ENCODE data around the gene AKNA. TPM values are rescaled to one million over a fixed set of nuclear protein-coding genes. Genes with fewer than 3 reads are reported as not detected.
"Not testable (repeated sequence)": the region's sequence is repeated elsewhere in the genome, so short reads cannot be mapped to it uniquely, and the experiment has no call there.

AKNA gene
- total RNA-seq, 1 experiment from 2014 or later: 29.3 TPM

GRCh38 chr9:114321759-114322158, 66.0 kb downstream of the AKNA start:
- Mint-ChIP-seq H3K27ac (no peak overlapping the region), H3K9me3 (no peaks in the 10 kb centered on the region), H3K4me1 (0 out of 2 replicates have a peak, but pooled peaks cover under 1% of the 10 kb centered on the region), H3K4me3 (no peak overlapping the region), H3K36me3 (no peaks in the 10 kb centered on the region), H3K27me3 (ENCODE audit: low read depth) (peaks cover 5% of the 10 kb centered on the region)
- TF ChIP-seq ZBTB43 (CRISPR knock-in tag; IDR thresholded peaks at IDR 0.05) (no peak), ZNF512 (CRISPR knock-in tag; IDR thresholded peaks at IDR 0.05; ENCODE audit: borderline replicate concordance) (no peak), ZNF232 (CRISPR knock-in tag; IDR thresholded peaks at IDR 0.05) (no peak), HMGXB4 (CRISPR knock-in tag; IDR thresholded peaks at IDR 0.05) (no peak), CREM (CRISPR knock-in tag; IDR thresholded peaks at IDR 0.05) (no peak), NFE2L1 (CRISPR knock-in tag; IDR thresholded peaks at IDR 0.05) (no peak), ZNF263 (CRISPR knock-in tag; IDR thresholded peaks at IDR 0.05; ENCODE audit: low read depth) (no peak), ARID4B (CRISPR knock-in tag; IDR thresholded peaks at IDR 0.05; ENCODE audit: borderline replicate concordance) (no peak), ZNF671 (CRISPR knock-in tag; IDR thresholded peaks at IDR 0.05) (no peak), ESRRA (CRISPR knock-in tag; IDR thresholded peaks at IDR 0.05; ENCODE audit: borderline replicate concordance) (no peak), CBFB (CRISPR knock-in tag; IDR thresholded peaks at IDR 0.05; ENCODE audit: low read depth) (no peak), KAT7 (CRISPR knock-in tag; IDR thresholded peaks at IDR 0.05; ENCODE audit: borderline replicate concordance) (no peak)
- ATAC-seq: no peak
- ChIA-PET CTCF (interaction anchor here (1.1 to 1.4 kb wide), 2 partner anchors 213 to 239 kb away, joined by 3 to 5 read pairs; no protein-coding TSS in a partner anchor), POLR2A (no interaction called here)
- DNase-seq (ENCODE audit: low spot score): no peak

GRCh38 chr9:114320710-114321109, 67.1 kb downstream of the AKNA start:
- H3K27ac Mint-ChIP-seq; H3K9me3 Mint-ChIP-seq; H3K4me1 Mint-ChIP-seq; H3K27me3 Mint-ChIP-seq (ENCODE audit: low read depth); ATAC-seq; H3K4me3 Mint-ChIP-seq; DNase-seq (ENCODE audit: low spot score); H3K36me3 Mint-ChIP-seq: not testable (repeated sequence)
- CTCF ChIA-PET: interaction anchor here (1.0 to 1.4 kb wide), 2 partner anchors 30 to 212 kb away, joined by 3 to 5 read pairs; no protein-coding TSS in a partner anchor
- POLR2A ChIA-PET: interaction anchor here (0.6 kb wide), 1 partner anchor 27 kb away, joined by 4 read pairs; no protein-coding TSS in a partner anchor

- POLR2A ChIA-PET: interaction anchor here (1.1 kb wide), 1 partner anchor 78 kb away, joined by 4 read pairs; no protein-coding TSS in a partner anchor
- CTCF ChIA-PET: interaction anchor here (1.1 kb wide), 1 partner anchor 236 kb away, joined by 3 read pairs; no protein-coding TSS in a partner anchor
- no peak overlapping the region for H3K27ac Mint-ChIP-seq
- H3K27me3 Mint-ChIP-seq (ENCODE audit: low read depth): peaks cover 5% of the 10 kb centered on the region
- no peak overlapping the region for H3K4me3 Mint-ChIP-seq
- H3K4me1 Mint-ChIP-seq: 0 out of 2 replicates have a peak, but pooled peaks cover 3% of the 10 kb centered on the region
- no peak for DNase-seq (ENCODE audit: low spot score)
- peaks cover 5% of the 10 kb centered on the region; the same call in 1 of the 2 replicates for H3K9me3 Mint-ChIP-seq
- ATAC-seq: no peak
- no peaks in the 10 kb centered on the region for H3K36me3 Mint-ChIP-seq
- no peak for TF ChIP-seq SP1 (CRISPR knock-in tag; conservative IDR thresholded peaks at IDR 0.05)
- no peak for TF ChIP-seq ZNF121 (CRISPR knock-in tag; IDR thresholded peaks at IDR 0.05)
- no peak for TF ChIP-seq ZNF671 (CRISPR knock-in tag; IDR thresholded peaks at IDR 0.05)
- TF ChIP-seq ZSCAN18 (CRISPR knock-in tag; IDR thresholded peaks at IDR 0.05): no peak
- TF ChIP-seq TCF7 (CRISPR knock-in tag; IDR thresholded peaks at IDR 0.05; ENCODE audit: low read depth): no peak
- TF ChIP-seq FOXK1 (CRISPR knock-in tag; IDR thresholded peaks at IDR 0.05): no peak
- TF ChIP-seq ZNF512 (CRISPR knock-in tag; IDR thresholded peaks at IDR 0.05; ENCODE audit: borderline replicate concordance): no peak
- no peak for TF ChIP-seq NR2C2 (CRISPR knock-in tag; IDR thresholded peaks at IDR 0.05)
- TF ChIP-seq ETV6 (CRISPR knock-in tag; IDR thresholded peaks at IDR 0.05): no peak
- TF ChIP-seq FOXP1 (CRISPR knock-in tag; IDR thresholded peaks at IDR 0.05; ENCODE audit: borderline replicate concordance): no peak
These were observed 68.6 kb downstream of the AKNA start for GRCh38 chr9:114319147-114319546.
